ENCODE results near the gene NINJ1.
"Not testable (repeated sequence)": the region's sequence is repeated elsewhere in the genome, so short reads cannot be mapped to it uniquely, and the experiment has no call there.

NINJ1 gene

DNA sequence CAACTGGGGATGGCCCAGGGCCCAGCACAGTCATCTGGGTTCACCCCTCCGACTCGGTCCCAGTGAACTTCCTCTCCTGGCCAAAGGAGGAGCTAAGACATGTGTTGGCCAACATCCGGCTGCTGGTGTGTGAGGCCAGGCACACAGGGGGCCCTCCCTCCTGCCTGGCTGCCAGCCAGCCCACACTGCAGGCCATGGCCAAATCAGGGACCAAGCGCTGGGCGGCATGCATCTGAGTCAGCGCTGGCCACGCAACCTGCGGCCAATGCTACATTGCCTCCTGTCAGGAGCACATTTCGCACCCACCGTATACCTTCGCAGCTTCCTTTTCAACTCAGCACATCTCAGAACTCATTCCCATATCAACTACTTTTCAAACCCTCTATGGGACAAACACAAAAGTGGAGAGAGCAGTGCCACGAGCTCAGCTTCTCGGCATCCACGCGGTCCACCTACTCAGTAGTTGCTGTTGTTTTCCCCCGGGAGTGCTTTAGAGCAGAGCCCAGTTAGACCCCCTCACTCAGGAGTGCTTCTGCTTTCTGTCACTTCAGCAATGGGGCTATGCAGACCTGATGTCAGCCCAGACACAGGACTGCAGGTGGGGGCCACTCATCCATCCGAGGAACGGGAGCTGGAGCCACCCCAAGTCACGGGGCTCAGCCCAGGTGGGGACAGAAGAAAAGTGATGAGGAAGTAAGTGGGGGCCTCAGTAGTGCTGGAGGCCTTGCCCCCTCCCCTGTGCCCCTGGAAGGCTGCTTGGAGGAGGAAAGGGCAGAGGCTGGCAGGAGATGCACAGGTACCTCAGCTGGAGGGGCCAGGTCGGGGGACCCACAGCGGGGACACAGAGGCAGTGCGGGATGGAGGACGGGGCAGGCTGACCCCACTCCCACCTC is 13.9 kb downstream of the NINJ1 start:
- no peak for DNase-seq (ENCODE audit: low read depth in 1 of 2, low spot score in 1 of 2)

DNA sequence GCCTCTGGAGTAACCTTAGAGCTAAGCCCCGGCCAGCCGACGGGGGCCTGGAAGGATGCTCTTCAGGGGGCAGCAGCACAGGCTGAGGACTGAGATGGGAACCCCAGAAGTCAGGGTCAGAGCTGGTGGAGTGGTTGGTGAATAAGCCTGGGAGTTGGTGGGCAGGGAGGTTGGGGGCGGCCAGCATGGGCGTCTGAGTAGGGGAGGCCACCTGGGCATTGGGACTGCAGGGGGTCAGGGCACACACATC is 14.4 kb downstream of the NINJ1 start:
- DNase-seq (ENCODE audit: low read depth in 1 of 2, low spot score in 1 of 2), result no peak

DNA sequence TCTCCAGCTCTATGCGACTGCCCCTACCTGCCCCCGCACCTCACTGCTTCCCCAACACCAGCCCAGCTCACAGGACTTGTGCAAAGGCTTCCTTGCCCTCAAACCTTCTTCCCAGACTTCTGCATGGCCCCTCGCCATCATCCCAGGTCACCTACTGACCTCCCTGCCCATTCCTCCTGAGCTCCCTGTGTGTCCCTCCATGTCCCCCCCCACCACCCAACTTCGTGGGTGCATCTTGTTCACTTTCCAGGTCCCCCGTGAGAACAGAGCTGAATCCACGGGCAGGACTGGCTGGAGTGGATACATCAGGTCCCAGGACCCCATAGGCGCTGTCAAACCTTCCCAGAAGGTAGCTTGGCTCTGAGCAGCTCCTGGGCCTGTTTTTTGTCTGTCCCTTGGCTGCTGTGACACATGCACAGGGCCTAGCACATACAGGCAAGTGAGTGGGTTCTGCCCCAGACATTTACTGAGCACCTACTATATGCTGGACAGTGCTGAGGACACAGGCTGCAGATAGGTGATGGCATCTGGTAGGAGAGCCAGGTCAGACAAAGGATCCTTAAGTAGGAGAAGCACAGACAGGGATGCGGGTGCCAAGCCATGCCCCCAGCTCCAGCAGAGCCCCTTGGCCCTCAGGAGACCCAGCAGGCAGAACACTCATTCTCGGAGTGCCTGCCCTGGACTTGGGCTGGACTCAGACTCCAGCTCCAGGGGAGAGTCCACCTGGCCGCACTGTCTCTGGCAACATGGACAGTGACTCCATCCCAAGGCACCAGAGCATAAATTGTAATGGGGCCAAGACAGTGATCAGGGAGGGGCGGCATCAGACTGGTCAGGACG is 15.0 kb downstream of the NINJ1 start:
- no peak for DNase-seq (ENCODE audit: low read depth in 1 of 2, low spot score in 1 of 2)

DNA sequence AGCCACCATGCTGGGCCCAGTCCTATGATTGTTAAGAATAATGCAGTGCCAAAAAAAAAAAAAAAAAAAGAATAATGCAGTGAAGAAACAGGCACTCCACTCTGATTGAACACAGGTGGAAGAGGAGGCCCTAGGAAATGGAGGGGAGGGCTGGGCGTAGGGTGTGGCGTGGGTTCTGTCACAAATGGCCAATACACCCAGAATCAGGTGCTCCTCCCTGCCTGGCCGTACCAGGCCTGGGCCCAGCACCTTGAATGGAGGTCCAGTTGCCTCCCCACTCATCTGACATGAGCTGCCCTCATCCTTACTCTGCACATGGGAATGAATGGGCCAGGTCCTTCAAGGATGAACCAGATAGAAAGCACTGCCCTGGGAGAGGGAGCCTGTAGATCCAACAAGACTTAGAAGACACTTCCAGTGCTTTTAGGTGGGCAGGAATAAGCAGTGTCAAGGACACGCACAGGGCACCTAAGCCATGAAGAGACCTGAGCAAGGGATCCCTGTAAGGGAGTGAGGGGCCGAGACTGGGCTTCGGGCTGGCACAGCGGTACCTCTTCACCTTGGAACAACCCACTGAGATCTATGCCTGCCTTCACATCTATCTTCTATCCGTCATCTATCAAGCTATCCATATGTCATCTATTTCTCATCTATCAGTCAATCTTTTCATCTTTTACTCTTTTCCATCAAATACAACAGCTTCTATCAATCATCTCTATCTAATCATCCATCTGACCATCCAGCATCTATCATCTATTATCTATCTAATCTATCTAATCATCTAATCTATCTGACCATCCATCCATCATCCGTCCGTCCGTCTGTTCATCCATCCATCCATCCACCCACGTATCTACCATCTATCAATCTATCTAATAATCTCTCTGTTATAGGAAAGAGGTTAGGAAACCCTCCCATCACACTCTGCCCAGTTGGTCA is 15.9 kb downstream of the NINJ1 start:
- no peak for DNase-seq (ENCODE audit: low read depth in 1 of 2, low spot score in 1 of 2)

DNA sequence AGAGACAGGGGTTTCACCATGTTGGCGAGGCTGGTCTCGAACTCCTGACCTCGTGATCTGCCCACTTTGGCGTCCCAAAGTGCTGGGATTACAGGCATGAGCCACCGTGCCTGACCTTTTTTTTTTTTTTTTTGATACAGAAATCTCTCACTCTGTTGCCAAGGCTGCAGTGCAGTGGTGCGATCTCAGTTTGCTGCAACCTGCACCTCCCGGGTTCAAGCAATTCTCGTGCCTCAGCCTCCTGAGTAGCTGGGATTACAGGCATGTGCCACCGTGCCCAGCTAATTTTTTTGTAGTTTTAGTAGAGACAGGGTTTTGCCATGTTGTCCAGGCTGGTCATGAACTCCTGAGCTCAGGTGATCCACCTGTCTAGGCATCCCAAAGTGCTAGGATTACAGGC is 16.5 kb downstream of the NINJ1 start:
- DNase-seq (ENCODE audit: low read depth in 1 of 2, low spot score in 1 of 2), result not testable (repeated sequence)

DNA sequence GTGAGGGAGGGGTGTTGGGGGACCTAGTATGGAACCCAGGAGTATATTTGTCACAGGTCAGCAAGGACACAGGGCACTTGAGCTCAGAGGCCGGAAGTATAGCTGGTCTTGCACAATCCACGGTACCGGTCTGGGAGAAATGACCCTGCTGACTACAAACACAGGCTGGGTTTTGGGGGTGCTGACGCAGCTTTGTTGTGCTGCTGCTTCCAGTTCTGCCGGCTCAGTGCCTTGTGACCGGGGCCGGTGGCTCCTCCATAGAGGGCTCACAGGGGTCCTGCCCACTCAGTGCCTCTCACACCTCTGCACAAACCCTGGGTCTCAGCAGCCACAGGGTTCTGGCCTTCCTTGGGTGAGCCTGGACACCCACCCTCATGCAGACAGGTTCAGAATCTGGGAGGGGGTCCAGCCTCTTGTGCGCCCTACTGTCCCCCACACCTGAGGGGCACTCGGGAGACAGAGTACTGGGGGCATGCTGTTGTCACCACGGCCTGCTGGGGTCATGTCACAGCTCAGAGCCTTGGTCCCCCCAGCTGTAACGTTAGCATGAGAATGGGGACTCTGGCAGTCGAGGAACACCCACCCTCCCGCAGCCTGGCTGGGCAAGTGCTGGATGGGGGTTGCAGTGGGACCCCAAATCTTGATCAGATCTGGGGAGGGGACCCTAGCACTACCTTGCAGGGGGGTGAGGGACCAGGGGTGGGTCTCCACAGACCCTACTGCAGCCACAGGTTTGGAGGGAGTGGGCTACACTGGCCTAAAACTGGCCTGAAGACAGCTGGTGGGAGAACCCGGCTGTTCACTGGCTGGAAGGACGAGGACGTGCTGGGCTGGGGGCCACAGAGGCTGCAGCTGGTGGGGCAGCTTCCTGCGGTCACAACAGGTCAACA is 17.7 kb downstream of the NINJ1 start:
- DNase-seq (ENCODE audit: low read depth in 1 of 2, low spot score in 1 of 2), result no peak

DNA sequence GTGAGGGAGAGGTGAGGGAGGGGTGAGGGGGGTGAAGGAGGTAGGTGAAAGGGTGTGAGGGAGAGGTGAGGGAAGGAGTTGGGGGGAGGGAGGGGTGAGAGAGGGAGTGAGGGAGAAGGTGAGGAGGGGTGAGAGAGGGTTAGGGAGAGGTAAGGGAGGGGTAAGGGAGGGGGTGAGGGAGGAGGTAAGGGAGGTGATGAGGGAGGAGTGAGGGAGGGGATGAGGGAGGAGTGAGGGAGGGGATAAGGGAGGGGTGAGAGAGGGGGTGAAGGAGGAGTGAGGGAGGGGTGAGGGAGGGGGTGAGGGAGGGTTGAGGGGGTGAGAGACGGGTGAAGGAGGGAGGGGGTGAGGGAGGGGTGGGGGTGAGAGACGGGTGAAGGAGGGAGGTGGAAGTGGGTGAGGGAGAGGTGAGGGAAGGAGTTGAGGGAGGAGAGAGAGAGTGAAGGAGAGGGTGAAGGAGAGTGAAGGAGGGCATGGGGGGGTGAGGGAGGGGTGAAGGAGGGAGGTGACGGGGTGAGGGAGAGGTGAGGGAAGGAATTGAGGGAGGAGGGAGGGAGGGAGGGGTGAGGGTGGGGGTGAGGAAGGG is 18.5 kb downstream of the NINJ1 start:
- DNase-seq (ENCODE audit: low read depth in 1 of 2, low spot score in 1 of 2), result no peak

DNA sequence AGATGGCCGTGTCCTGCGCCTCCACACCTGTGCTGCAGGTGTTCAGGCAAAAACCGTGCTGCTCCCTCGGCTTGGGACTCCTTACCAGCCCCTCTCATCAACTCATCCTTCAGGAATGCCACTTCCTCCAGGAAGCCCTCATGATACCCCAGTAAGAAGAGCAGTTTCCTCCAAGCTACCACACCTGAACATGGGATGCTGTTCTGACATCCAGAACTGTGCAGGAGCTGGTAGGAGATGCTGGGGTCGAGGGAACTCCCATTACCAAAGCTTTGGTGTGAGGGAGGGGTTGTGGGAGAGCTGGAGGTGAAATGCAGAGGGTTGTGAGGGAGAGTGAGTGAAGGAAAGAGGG is 19.1 kb downstream of the NINJ1 start:
- no peak for DNase-seq (ENCODE audit: low read depth in 1 of 2, low spot score in 1 of 2)

DNA sequence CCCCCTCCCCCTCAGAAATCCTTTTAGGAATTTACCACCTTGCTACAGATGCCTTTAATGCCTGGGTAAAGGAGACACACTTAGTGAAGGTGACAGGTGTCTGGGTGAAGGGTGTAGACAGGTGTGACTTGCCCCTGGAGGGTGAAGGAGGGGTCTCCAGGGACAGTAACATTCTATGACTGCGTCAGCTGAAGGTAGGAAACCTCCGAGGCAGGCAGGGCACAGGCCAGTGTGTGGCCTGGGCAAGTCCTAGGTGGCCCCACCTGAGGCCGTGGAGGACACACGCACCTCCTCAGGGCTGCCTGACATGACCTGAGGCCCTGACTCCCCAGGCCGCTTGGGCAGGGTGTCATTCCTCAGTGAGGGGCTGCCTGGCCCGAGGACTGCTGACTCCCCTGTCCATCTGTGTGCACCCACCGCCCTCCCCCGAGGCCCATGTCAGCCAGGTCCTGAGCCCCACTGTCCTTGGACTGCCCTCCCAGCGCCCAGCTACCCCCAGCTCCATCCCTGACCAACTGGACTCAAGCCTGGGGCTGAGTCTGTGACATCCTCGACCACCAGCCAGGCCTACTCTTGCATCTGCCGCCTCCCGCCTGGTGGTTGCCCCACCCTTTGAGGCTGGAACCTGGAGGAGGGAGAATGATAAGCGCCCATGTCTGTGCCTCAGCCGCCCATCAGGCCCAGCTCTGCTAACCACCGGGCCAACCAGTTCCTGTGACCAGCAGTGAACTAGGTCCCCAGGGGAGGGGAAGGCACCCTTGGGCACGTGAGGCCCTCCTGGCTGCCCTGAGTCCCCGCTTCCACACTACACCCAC is 19.7 kb downstream of the NINJ1 start:
- DNase-seq (ENCODE audit: low read depth in 1 of 2, low spot score in 1 of 2), result no peak

DNA sequence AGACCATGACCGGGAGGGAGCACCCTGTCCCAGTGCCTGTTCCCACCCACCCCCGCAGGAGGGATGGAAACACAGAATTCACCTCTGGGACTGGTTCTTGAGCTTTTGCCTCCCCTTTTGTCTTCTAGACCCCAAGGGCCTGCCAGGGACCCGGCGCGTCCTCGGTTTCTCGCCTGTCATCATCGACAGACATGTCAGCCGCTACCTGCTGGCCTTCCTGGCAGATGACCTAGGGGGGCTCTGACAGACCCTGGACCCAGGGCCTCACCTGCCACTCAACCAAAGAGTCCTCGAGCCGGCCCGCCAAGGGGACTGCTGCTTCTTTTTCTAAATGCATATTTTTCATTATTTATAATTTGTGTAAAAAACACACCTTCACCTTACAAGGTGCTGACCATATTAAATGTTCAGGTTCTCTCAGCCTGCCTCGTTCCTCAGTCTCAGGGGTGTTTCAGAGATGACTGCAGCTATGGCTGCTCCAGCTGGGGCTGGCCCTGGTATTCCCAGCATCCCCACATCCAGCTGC is 21.1 kb downstream of the NINJ1 start:
- DNase-seq (ENCODE audit: low read depth in 1 of 2, low spot score in 1 of 2), result no peak

DNA sequence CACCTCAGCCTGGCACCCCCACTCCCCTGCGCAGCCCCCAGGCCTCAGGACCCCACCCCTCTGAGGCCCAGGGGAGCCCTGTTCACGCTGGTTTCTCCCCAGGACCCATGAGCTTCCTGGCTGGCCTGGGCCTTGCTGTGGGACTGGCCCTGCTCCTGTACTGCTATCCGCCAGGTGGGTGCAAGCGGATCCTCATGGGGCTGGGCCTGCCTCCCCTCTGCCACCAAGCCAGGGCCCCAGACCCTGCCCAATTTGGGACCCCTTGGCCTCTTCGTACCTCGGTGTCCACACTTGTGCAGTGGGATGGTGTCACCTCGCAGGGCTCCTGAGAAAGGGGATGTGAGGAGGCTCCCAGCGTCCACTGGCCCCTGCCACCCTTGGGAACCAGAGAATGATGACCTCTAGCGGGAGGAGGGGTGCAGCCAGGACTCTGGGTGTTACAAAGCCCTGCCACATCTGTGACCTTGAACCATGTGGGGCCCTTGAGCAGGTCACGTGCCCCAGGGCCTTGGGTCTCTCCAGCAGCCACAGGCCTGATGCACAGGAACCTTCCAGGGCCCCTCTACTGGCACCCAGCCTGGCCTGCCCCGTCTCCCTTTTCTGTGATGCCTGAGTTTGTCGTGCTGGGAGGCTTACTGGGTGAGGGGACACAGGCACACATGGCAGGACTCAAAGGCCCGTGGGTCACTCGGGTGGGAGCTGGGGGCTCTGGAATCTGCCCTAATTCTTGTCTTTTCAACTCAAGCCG is 21.8 kb downstream of the NINJ1 start:
- no peak for DNase-seq (ENCODE audit: low read depth in 1 of 2, low spot score in 1 of 2)

DNA sequence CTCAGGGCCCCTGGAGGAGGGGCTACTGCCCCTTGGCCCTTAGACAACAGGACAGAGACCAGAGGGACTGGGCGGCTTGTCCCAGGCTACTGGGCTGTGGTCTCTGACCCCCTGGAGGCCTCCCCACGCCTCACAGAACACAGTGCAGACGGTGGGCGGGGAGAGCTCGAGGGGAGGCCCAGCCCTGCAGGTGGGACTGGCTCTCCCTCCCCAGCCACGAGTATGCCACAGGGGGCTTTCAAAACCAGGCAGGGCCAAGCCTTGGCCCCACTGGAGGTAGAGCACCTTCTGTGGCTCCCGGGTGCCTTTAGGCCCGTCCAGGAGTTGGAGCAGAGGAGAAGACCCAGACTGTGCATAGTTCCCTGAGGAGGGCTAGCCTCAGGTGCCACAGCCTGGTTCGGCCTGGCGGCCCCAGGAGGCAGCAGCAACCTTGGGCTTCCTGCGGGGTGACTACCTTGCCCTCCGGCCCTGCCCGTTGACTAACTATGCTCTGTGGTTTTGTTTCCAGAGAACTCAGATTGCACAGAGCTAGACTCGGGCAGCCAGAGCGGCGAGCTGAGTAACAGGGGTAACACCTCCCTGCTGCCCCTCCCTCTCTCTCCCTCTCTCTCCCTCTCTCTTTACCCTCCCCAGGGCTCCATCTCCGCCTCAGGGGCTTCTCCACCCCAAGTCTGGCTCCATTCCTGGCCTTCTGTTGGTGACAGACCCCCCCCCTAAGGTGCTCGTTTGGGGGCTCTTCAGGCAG is 22.5 kb downstream of the NINJ1 start:
- DNase-seq (ENCODE audit: low read depth in 1 of 2, low spot score in 1 of 2), result no peak

DNA sequence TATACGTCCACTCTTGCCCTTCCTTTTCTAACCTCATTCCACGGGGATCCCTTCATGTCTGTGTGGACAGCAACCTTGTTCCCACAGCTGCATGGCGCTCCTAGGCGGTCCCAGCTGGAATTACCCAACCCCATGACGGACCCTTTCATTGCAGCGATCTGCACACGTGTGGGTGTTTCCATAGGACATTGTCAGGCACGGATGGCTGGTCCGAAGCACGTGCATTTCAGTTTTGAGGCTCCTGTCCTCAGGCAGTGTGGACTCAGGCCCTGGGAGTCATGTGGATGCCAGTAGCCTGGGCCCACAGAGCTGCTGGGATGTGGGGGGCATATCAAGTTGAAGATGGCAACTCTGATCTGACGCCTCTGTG is 23.1 kb downstream of the NINJ1 start:
- DNase-seq (ENCODE audit: low read depth in 1 of 2, low spot score in 1 of 2), result no peak

DNA sequence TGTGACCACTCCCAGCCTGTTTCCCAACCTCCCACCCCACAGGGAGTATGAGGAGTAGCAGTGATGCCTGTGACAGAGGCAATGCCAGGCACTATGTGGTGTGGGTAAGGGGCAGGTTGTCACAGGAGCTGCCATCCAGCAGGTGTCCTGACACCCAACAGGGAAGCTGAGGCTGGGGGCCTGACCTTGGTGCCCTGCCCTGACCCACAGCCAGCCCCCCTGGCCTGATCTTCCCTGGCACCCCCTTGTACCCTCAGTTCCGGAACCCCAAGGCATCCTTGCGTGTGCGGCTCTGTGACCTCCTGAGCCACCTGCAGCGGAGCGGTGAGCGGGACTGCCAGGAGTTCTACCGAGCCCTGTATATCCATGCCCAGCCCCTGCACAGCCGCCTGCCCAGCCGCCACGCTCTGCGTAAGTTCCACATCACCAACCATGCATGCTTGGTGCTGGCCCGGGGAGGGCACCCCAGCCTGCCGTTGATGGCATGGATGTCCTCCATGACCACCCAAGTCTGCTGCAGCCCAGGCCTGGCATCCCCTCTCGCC is 23.7 kb downstream of the NINJ1 start:
- DNase-seq (ENCODE audit: low read depth in 1 of 2, low spot score in 1 of 2), result no peak

DNA sequence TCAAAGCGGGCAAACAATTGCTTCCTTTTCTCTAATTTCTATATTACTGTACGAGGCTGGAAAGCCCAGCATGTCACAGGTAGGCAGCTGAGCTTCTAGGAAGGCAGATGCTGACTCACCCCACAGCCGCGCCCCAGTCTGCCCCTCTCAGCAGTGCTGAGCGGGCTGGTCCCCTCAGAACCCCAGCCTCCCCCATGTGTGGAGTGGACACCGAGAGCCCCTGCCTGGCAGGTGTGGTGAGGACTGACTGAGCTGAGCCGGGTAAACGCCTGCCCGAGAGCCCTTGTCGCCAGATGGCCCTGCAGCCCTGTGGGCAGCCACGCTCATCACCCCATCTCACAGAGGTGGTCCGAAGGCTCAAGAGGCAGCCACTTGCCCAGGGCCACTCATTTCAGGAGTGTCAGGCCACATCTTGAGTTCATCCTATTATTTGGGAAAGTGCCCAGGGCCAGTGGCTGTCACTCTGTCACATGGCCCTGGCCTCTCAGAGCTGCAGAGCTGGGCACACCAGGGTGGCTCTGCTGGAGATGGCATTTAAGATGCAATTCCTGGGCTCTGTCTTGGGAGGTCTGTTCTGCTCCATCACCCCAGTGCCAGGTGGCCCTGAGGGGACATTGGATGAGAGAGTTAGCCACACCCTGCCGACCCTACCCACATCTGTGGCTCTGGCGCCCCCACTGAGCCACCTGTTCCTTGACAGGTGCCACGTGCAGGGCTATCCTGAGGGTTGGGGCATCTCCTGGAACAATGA is 25.6 kb downstream of the NINJ1 start:
- no peak for DNase-seq (ENCODE audit: low read depth in 1 of 2, low spot score in 1 of 2)

DNA sequence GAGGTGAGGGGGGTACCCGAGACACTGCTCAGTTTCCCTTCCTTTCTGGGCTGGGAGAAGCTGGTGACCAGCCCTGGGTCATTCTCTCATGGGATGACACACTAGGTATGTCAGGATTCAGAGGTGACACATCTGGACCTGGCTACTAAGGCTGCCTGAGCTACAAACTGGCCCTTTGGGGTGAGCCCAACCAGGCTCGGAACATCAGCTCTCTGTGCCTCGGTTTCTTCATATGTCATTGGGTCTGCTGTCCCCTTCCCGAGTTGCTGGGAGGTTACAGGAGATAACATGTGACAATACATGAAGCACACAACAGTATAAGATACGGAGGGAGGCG is 26.3 kb downstream of the NINJ1 start:
- DNase-seq (ENCODE audit: low read depth in 1 of 2, low spot score in 1 of 2), result no peak
